HG02852 (cell line): ENCODE results near the gene CHRDL1.
"Not testable (repeated sequence)": the region's sequence is repeated elsewhere in the genome, so short reads cannot be mapped to it uniquely, and the experiment has no call there.

Experiments used
- ATAC-seq: cut with Tn5 transposase; IDR thresholded peaks from one replicate; pipeline ENCODE4 v1.9.1; 2021; ENCODE audit warnings: mild to moderate bottlenecking, moderate library complexity; ENCODE audit not compliant: unreplicated experiment

CHRDL1 gene

DNA sequence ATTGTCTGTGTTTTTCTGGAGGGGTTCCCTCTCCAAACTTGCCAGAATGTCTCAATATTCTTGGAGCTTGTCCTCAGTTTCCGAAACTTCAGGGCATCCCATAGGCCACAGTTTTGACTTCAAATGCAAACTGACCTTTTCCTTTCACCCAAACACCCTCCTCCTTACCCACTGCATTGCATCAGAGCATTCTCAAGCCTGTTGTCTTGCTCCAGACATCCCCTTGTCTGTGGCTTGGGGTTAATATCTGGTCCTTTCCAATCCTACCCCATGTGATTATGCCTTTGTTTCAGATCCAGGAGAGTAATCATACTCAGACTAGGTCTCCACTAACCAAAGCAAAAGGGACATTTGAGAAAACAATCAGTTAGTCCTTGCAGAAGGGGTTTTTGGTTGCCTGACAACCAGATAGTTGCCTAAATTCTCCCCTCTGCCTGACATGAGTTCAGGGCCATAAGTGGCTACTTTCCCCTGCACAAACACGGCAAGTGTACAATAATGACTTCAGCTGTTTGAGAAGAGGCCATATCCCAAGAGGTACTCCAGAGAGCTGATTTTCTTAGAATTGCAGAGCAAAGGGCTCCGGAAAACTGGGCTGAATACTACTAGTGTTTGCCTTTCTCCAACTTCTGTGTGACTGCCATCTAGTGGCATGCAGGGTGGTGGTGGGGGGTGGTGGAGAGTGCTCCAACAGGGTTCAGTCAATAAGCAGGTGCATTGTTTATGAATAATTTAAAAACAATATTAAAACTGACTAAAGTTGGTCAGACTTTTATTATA, 130.2 kb downstream of the CHRDL1 start:
- peak; percentile 79 for ATAC-seq

DNA sequence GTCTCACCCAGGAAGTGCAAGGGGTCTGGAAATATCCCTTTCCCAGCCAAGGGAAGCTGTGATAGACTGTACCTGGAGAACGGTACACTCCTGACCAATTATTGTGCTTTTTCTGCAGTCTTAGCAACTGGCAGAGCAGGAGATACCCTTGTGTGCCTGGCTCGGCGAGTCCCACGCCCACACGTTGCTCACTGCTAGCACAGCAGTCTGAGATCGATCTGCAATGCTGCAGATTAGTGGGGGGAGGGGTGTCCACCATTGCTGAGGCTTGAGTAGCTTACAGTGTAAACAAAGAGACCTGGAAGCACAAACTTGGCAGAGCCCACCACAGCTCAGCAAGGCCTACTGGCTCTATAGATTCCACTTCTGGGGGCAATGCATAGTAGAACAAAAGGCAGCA, 138.5 kb downstream of the CHRDL1 start:
- ATAC-seq: no peak

DNA sequence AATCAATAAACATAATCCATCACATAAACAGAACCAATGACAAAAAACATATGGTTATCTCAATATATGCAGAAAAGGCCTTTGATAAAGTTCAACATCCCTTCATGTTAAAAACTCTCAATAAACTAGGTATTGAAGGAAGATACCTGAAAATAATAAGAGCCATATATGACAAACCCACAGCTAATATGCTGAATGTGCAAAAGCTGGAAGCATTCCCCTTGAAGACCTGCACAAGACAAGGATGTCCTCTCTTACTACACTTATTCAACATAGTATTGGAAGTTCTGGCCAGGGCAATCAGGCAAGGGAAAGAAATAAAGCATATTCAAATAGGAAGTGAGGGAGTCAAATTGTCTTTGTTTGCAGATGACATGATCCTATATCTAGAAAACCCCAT, 141.3 kb downstream of the CHRDL1 start:
- not testable (repeated sequence) for ATAC-seq

DNA sequence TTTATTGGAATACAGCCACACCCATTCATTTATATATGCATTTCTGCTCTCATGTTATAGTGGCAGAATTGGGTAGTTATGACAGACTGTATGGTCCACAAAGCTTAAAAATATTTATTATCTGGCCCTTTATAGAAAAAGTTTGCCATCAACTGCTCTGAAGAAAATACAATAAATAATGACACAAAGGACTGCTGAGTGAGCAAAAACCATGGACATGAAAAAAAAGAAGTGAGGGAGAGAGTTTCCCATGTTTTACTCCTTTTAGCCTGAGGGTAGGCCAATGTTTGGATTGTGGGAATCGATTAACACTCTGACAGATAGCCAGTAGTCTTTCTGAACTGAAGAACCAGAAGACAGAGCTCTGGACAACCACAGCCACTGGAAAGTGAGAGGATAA, 149.2 kb downstream of the CHRDL1 start:
- ATAC-seq: no peak
